Nephron progenitor cell (in vitro differentiated cells): Measurements from ENCODE around the gene DDX24.
A peak's percentile ranks its signal among the peaks of the same experiment; 100 is the strongest.

ENCODE experiments used
- DNase-seq: peaks from one replicate; pipeline ENCODE4 v3.0.0; 2021
- H3K27ac Mint-ChIP-seq: 2 replicates; pipeline ENCODE4 v1.8.0; 2021; ENCODE audit warnings: mild to moderate bottlenecking, moderate library complexity, mixed read lengths
- H3K27me3 Mint-ChIP-seq: 2 replicates; pipeline ENCODE4 v1.8.0; 2021; ENCODE audit warnings: mild to moderate bottlenecking, low read depth, mixed read lengths; ENCODE audit not compliant: poor library complexity
- H3K36me3 Mint-ChIP-seq: 2 replicates; pipeline ENCODE4 v1.8.0; 2021; ENCODE audit warnings: low read depth, mixed read lengths
- H3K4me1 Mint-ChIP-seq: 2 replicates; pipeline ENCODE4 v1.8.0; 2021; ENCODE audit warnings: mixed read lengths
- H3K4me3 Mint-ChIP-seq: 2 replicates; pipeline ENCODE4 v1.8.0; 2021; ENCODE audit warnings: mild to moderate bottlenecking, moderate library complexity, mixed read lengths
- H3K9me3 Mint-ChIP-seq: 2 replicates; pipeline ENCODE4 v1.8.0; 2021; ENCODE audit warnings: mild to moderate bottlenecking, moderate library complexity, mixed read lengths
- CTCF ChIP-seq: fragments of 200-600 bp; sonication (generic); IDR thresholded peaks from 2 replicates; pipeline ENCODE4 v1.5.0; 2021; ENCODE audit warnings: antibody characterized with exemption

Gene DDX24

GRCh38 chr14:94010625-94011024 is 70.4 kb downstream of the DDX24 start:
- no peaks in the 10 kb centered on the region for H3K36me3 Mint-ChIP-seq
- no peak for TF ChIP-seq CTCF
- H3K4me1 Mint-ChIP-seq: peaks cover 11% of the 10 kb centered on the region
- H3K27me3 Mint-ChIP-seq: peaks cover 29% of the 10 kb centered on the region
- H3K9me3 Mint-ChIP-seq: no peaks in the 10 kb centered on the region
- DNase-seq: no peak
- H3K27ac Mint-ChIP-seq: no peak overlapping the region
- H3K4me3 Mint-ChIP-seq: no peak overlapping the region

GRCh38 chr14:94009767-94010166 is 71.2 kb downstream of the DDX24 start:
- Mint-ChIP-seq H3K4me1 (peaks cover 11% of the 10 kb centered on the region), H3K27ac (no peak overlapping the region), H3K9me3 (no peaks in the 10 kb centered on the region), H3K36me3 (no peaks in the 10 kb centered on the region), H3K27me3 (peaks cover 28% of the 10 kb centered on the region), H3K4me3 (no peak overlapping the region)
- no peak for DNase-seq
- TF ChIP-seq CTCF: no peak

- DNase-seq: no peak
- no peak overlapping the region for H3K4me3 Mint-ChIP-seq
- H3K27me3 Mint-ChIP-seq: peaks cover 29% of the 10 kb centered on the region
- peaks cover 6% of the 10 kb centered on the region for H3K4me1 Mint-ChIP-seq
- no peak for TF ChIP-seq CTCF
- H3K27ac Mint-ChIP-seq: no peak overlapping the region
- H3K36me3 Mint-ChIP-seq: no peaks in the 10 kb centered on the region
- no peaks in the 10 kb centered on the region for H3K9me3 Mint-ChIP-seq
Measured at GRCh38 chr14:94008234-94008633, 72.8 kb downstream of the DDX24 start.

GRCh38 chr14:94005324-94006073 is 75.5 kb downstream of the DDX24 start:
- Mint-ChIP-seq H3K27ac (no peak overlapping the region), H3K4me3 (no peak overlapping the region), H3K4me1 (peaks cover 10% of the 10 kb centered on the region), H3K9me3 (no peaks in the 10 kb centered on the region), H3K36me3 (no peaks in the 10 kb centered on the region), H3K27me3 (peaks cover 49% of the 10 kb centered on the region)
- no peak for DNase-seq
- TF ChIP-seq CTCF: peak; percentile 45

- DNase-seq: no peak
- no peaks in the 10 kb centered on the region for H3K9me3 Mint-ChIP-seq
Measured at GRCh38 chr14:94004015-94004414, 77.0 kb downstream of the DDX24 start.

More at GRCh38 chr14:94004015-94004414, 77.0 kb downstream of the DDX24 start:
- TF ChIP-seq CTCF: no peak
- no peak overlapping the region for H3K4me3 Mint-ChIP-seq
- peaks cover 4% of the 10 kb centered on the region for H3K4me1 Mint-ChIP-seq
- no peak overlapping the region for H3K27ac Mint-ChIP-seq
- no peaks in the 10 kb centered on the region for H3K36me3 Mint-ChIP-seq
- peaks cover 50% of the 10 kb centered on the region for H3K27me3 Mint-ChIP-seq
